K562 (cell line): ENCODE results near the gene LRP1B. TPM values are rescaled to one million over a fixed set of nuclear protein-coding genes. Genes with fewer than 3 reads are reported as not detected.

Experiments used
- ATAC-seq: fragments of 200-7000 bp; cut with Tn5 transposase; 3 replicates; pipeline ENCODE4 v1.9.1; 2020; ENCODE audit warnings: moderate library complexity
- BruUV-seq: library from RNA; stranded (reverse); fragments of 400-500 nt; replicated peaks from 2 replicates; lab custom pipeline; 2021; lab: Mats Ljungman, UMichigan
- CTCF ChIA-PET: fragments of 300-600 bp; formaldehyde crosslinking; extraction: SDS; loops from one replicate; lab custom pipeline; 2021; ENCODE audit warnings: low intra/inter-chr PET ratio; lab: Yijun Ruan, JAX
- POLR2A ChIA-PET: fragments of 300-600, 350-650 bp; sonication (Branson Sonifier 250); formaldehyde crosslinking; extraction: SDS; loops from one replicate; lab custom pipeline; 2021; ENCODE audit warnings: antibody characterized with exemption, inconsistent platforms; lab: Yijun Ruan, JAX
- DNase-seq, 4 experiments: peaks; one replicate each; pipeline versions ENCODE4 v3.0.0 to v3.0.0-alpha.2; 2011 to 2018; ENCODE audit warnings: low spot score in 3 of 4, mixed read lengths in 3 of 4; ENCODE audit errors: extremely low read depth in 1 of 4
- FAIRE-seq: peaks from 2 replicates; lab custom pipeline; 2011; peaks lifted over from hg19 to GRCh38; lab: Jason Lieb, UNC
- H2AFZ ChIP-seq: 2 replicates; pipeline ENCODE4 v1.6.0; 2011; ENCODE audit warnings: low read depth, low read length, control low read depth, inconsistent platforms
- H3K27ac ChIP-seq: fragments of 200-600 bp; 3 replicates; pipeline ENCODE4 v1.8.0; 2011; ENCODE audit warnings: low read depth, mild to moderate bottlenecking, control low read depth, inconsistent platforms, low read length, moderate library complexity, mixed read lengths; ENCODE audit errors: extremely low read depth
- H3K27me3 ChIP-seq, 2 experiments: fragments of 300-600 bp in 1 of 2; 2 replicates in 1 of 2; 3 replicates in 1 of 2; pipeline versions ENCODE4 v1.6.0 to v1.8.0; 2011; ENCODE audit warnings: inconsistent platforms in 2 of 2, low read length in 2 of 2, mild to moderate bottlenecking in 1 of 2, mixed read lengths in 1 of 2, moderate library complexity in 1 of 2; ENCODE audit not compliant: control insufficient read depth in 2 of 2, insufficient read depth in 2 of 2
- H3K36me3 ChIP-seq: fragments of 300-600 bp; 3 replicates; pipeline ENCODE4 v1.8.0; 2011; ENCODE audit warnings: mild to moderate bottlenecking, low read length, inconsistent platforms; ENCODE audit not compliant: control insufficient read depth, insufficient read depth
- H3K4me1 ChIP-seq, 2 experiments: fragments of 200-600 bp in 1 of 2; replicated peaks in 1 of 2; 2 replicates in 1 of 2; 3 replicates in 1 of 2; pipeline versions ENCODE4 v1.5.1 to v1.8.0; 2011; ENCODE audit warnings: inconsistent platforms in 2 of 2, low read length in 2 of 2, mild to moderate bottlenecking in 1 of 2, mixed read lengths in 1 of 2, moderate library complexity in 1 of 2; ENCODE audit not compliant: control insufficient read depth in 2 of 2, insufficient read depth in 2 of 2
- H3K4me2 ChIP-seq: 2 replicates; pipeline ENCODE4 v1.6.1; 2011; ENCODE audit warnings: low read length, control low read depth, inconsistent platforms, mixed read lengths; ENCODE audit not compliant: insufficient read depth
- H3K4me3 ChIP-seq: fragments of 200-600 bp; sonication (generic), shearing (Covaris generic); 2 replicates; pipeline ENCODE4 v1.5.1; 2016; ENCODE audit warnings: control low read depth, inconsistent platforms
- H3K79me2 ChIP-seq: fragments of 200-600 bp; 3 replicates; pipeline ENCODE4 v1.8.0; 2011; ENCODE audit warnings: low read length, inconsistent platforms; ENCODE audit not compliant: control insufficient read depth, insufficient read depth
- H3K9ac ChIP-seq, 2 experiments: 2 replicates each; pipeline versions ENCODE4 v1.6.0 to v1.6.1; 2011; ENCODE audit warnings: low read depth in 2 of 2, low read length in 2 of 2, control low read depth in 1 of 2, inconsistent platforms in 1 of 2, mild to moderate bottlenecking in 1 of 2, mixed read lengths in 1 of 2; ENCODE audit not compliant: insufficient read depth in 1 of 2
- H3K9me1 ChIP-seq: one replicate; pipeline ENCODE4 v1.6.0; 2011; ENCODE audit warnings: inconsistent platforms, mild to moderate bottlenecking, low read length, moderate library complexity; ENCODE audit not compliant: control insufficient read depth, insufficient read depth
- H3K9me3 ChIP-seq: replicated peaks from 2 replicates; pipeline ENCODE4 v1.5.1; 2011; ENCODE audit warnings: low read depth, low read length, inconsistent platforms; ENCODE audit not compliant: control insufficient read depth, insufficient read depth
- H4K20me1 ChIP-seq: replicated peaks from 2 replicates; pipeline ENCODE4 v1.6.1; 2011; ENCODE audit warnings: low read length, inconsistent platforms, mixed read lengths; ENCODE audit not compliant: control insufficient read depth, insufficient read depth
- C11orf30 ChIP-seq: fragments of 450-650 bp; IDR thresholded peaks from 2 replicates; pipeline ENCODE4 v1.6.1; 2016; ENCODE audit warnings: low read depth, mild to moderate bottlenecking
- ERF ChIP-seq: fragments of 450-650 bp; formaldehyde crosslinking; IDR thresholded peaks from 2 replicates; pipeline ENCODE4 v1.4.0; 2020; ENCODE audit warnings: mild to moderate bottlenecking, mixed read lengths
- ETS2 ChIP-seq: IDR thresholded peaks from 2 replicates; pipeline ENCODE4 v1.6.1; 2016; ENCODE audit warnings: borderline replicate concordance, missing genetic modification characterization, mild to moderate bottlenecking, moderate library complexity, missing compliant biosample characterization; ENCODE audit not compliant: poor library complexity, severe bottlenecking
- JUN ChIP-seq, 2 experiments: sonication (generic) in 1 of 2; formaldehyde crosslinking in 1 of 2; IDR thresholded peaks; 2 replicates each; pipeline versions ENCODE4 v1.6.1 to v1.8.0; 2012 to 2022; ENCODE audit warnings: borderline replicate concordance in 2 of 2, mild to moderate bottlenecking in 2 of 2, improper control_type of control experiment in 1 of 2, low read depth in 1 of 2, low read length in 1 of 2, missing genetic modification reagents in 1 of 2
- MXI1 ChIP-seq: IDR thresholded peaks from 2 replicates; pipeline ENCODE4 v1.6.1; 2011; ENCODE audit warnings: low read depth, mild to moderate bottlenecking, improper control_type of control experiment, low read length
- SIN3B ChIP-seq: fragments of 450-650 bp; IDR thresholded peaks from 2 replicates; pipeline ENCODE4 v1.6.1; 2017; ENCODE audit warnings: low read depth, mild to moderate bottlenecking, moderate library complexity
- SNRNP70 ChIP-seq: fragments of 200-400 bp; formaldehyde crosslinking; optimal IDR thresholded peaks from 2 replicates; pipeline ENCODE3; 2017; ENCODE audit warnings: low read depth, low read length
- SPI1 ChIP-seq: IDR thresholded peaks from 2 replicates; pipeline ENCODE4 v1.6.1; 2011; ENCODE audit warnings: low read depth, low read length, control low read depth, borderline replicate concordance
- ZNF253 ChIP-seq: fragments of 250-450 bp; sonication (Bioruptor Pico); conservative IDR thresholded peaks from 2 replicates; pipeline ENCODE4 v1.6.1; 2021; ENCODE audit warnings: mild to moderate bottlenecking
- ZNF316 ChIP-seq: fragments of 450-650 bp; IDR thresholded peaks from 2 replicates; pipeline ENCODE4 v1.6.1; 2016
- ZNF408 ChIP-seq: fragments of 250-450 bp; sonication (Bioruptor Pico); IDR thresholded peaks from 2 replicates; pipeline ENCODE4 v1.4.0; 2020; ENCODE audit warnings: low read depth, mild to moderate bottlenecking, moderate library complexity
- WGBS: fragments of 100-300 bp; shearing (Covaris generic); methylation state at CpG from one replicate; pipeline ENCODE4 v1.1.6; 2016; ENCODE audit warnings: low coverage, mixed read lengths; ENCODE audit not compliant: insufficient coverage; ENCODE audit errors: missing lambda C conversion rate; 5-methylcytosine and 5-hydroxymethylcytosine counted together
- in situ Hi-C: fragments of 300-500 bp; cut with MboI; formaldehyde crosslinking; loops from 4 replicates; pipeline ENCODE4 v1.15.0; 2018; ENCODE audit warnings: inconsistent platforms, mixed read lengths
- intact Hi-C: fragments of 100-400 bp; cut with micrococcal nuclease; formaldehyde crosslinking; loops from 2 replicates; pipeline ENCODE4 v1.14.2; 2022
- polyA plus RNA-seq, 8 experiments: library from polyadenylated mRNA; depleted of rRNA in 4 of 8; stranded (reverse) in 5 of 8; unstranded in 3 of 8; fragments of >200 nt; fragmentation: Nextera tagmentation in 2 of 8; fragmentation: Illumina TruSeq in 1 of 8; extraction: Ambion mirVana in 2 of 8; extraction: Trizol in 1 of 8; gene quantifications; 2 replicates each; pipeline versions ENCODE4 v1.2.1 to v1.2.3, GENCODE V29; 2011 to 2014; ENCODE audit warnings: inconsistent platforms in 1 of 8, missing spikeins in 1 of 8
- total RNA-seq, 7 experiments: library from RNA; depleted of rRNA in 6 of 7; stranded (reverse); fragments of >200 nt in 6 of 7; fragmentation: Illumina TruSeq in 2 of 7; extraction: Trizol in 2 of 7; gene quantifications; 2 replicates each; pipeline versions ENCODE4 v1.2.1 to v1.2.3, GENCODE V29; 2011 to 2021; ENCODE audit warnings: low replicate concordance in 1 of 7
- TF ChIP-seq, protein P1 (sequence below): fragments of 450-650 bp; conservative IDR thresholded peaks from 2 replicates; pipeline ENCODE4 v1.6.1; 2016; ENCODE audit warnings: missing genetic modification characterization, low read depth, mild to moderate bottlenecking, missing compliant biosample characterization, moderate library complexity
- TF ChIP-seq, protein P2 (sequence below): fragments of 450-650 bp; formaldehyde crosslinking; conservative IDR thresholded peaks from 2 replicates; pipeline ENCODE4 v1.4.0; 2022; ENCODE audit warnings: mild to moderate bottlenecking, missing genetic modification characterization
- TF ChIP-seq, protein P3 (sequence below): sonication (generic); formaldehyde crosslinking; IDR thresholded peaks from 2 replicates; pipeline ENCODE4 v1.8.0; 2022; ENCODE audit warnings: missing genetic modification reagents, mild to moderate bottlenecking, moderate library complexity, borderline replicate concordance

Gene LRP1B
- total and polyA plus RNA-seq, 9 of the 15 experiments (the other 6 are each of a cell fraction or from before 2014, with no cell fraction given) = not detected

- DNase-seq (no peak), FAIRE-seq (no peak), ATAC-seq (no peak)
- H4K20me1 ChIP-seq = no peaks in the 10 kb centered on the region
- no peak overlapping the region for H3K9ac ChIP-seq
- in situ Hi-C loops = no loop called here
- no peaks in the 10 kb centered on the region for H3K36me3 ChIP-seq
- no peaks in the 10 kb centered on the region for H3K9me3 ChIP-seq
- H2AFZ ChIP-seq = no peak overlapping the region
- H3K27me3 ChIP-seq = no peaks in the 10 kb centered on the region
- H3K27ac ChIP-seq = no peak overlapping the region
- no peak overlapping the region for H3K4me2 ChIP-seq
- no peak overlapping the region for H3K4me3 ChIP-seq
- H3K4me1 ChIP-seq = no peaks in the 10 kb centered on the region
- no TSS peak for BruUV-seq
- POLR2A ChIA-PET = interaction anchor here (0.6 kb wide), 1 partner anchor 32 kb away, joined by 4 read pairs; no protein-coding TSS in a partner anchor
- TF ChIP-seq C11orf30 (peak; percentile 24; the same call in 1 of the 2 replicates), ZNF316 (peak; percentile 45)
- TF ChIP-seq, protein P1, sequence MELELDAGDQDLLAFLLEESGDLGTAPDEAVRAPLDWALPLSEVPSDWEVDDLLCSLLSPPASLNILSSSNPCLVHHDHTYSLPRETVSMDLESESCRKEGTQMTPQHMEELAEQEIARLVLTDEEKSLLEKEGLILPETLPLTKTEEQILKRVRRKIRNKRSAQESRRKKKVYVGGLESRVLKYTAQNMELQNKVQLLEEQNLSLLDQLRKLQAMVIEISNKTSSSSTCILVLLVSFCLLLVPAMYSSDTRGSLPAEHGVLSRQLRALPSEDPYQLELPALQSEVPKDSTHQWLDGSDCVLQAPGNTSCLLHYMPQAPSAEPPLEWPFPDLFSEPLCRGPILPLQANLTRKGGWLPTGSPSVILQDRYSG (tag) = no peak
- TF ChIP-seq, all 486 proteins: peak for 2
- CTCF ChIA-PET = no interaction called here
- H3K79me2 ChIP-seq = no peaks in the 10 kb centered on the region
- H3K9me1 ChIP-seq = no peaks in the 10 kb centered on the region
- intact Hi-C loops = no loop called here
Measured at GRCh38 chr2:141464995-141465394, 665.8 kb downstream of the LRP1B start.

DNA sequence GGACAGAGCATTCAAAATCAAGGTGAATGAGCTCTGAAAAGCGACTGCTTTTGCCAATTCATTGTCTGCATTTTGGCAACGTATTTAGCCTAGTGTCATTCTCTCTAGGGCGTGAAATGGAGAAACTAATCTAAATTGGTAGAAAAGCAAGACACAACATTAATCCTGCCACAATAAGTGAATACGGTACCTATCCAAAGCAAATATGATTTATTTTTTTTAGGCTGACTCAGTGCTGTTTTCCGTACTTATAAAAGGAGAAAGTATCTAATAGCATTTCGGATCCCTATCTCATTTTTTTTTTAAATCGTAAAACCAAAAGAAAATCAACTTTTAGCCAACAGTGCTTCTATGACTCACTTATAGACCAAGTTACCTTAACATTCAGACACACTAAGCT is 672.5 kb downstream of the LRP1B start:
- H2AFZ ChIP-seq = no peak overlapping the region
- H3K36me3 ChIP-seq = no peaks in the 10 kb centered on the region
- 2% methylated on average over 7 of the region's 7 CpGs for WGBS
- FAIRE-seq (no peak), ATAC-seq (no peak), DNase-seq (no peak)
- intact Hi-C loops (no loop called here), in situ Hi-C loops (no loop called here)
- no peaks in the 10 kb centered on the region for H3K9me1 ChIP-seq
- H3K79me2 ChIP-seq = no peaks in the 10 kb centered on the region
- BruUV-seq = no TSS peak
- H3K4me3 ChIP-seq = no peak overlapping the region
- H3K9ac ChIP-seq = no peak overlapping the region
- H3K4me2 ChIP-seq = no peak overlapping the region
- CTCF ChIA-PET = no interaction called here
- POLR2A ChIA-PET = no interaction called here
- H3K9me3 ChIP-seq = no peaks in the 10 kb centered on the region
- no peaks in the 10 kb centered on the region for H3K27me3 ChIP-seq
- no peaks in the 10 kb centered on the region for H3K4me1 ChIP-seq
- no peak overlapping the region for H3K27ac ChIP-seq
- H4K20me1 ChIP-seq = no peaks in the 10 kb centered on the region
- no peak for TF ChIP-seq ETS2 (tag)
- TF ChIP-seq, protein P2, sequence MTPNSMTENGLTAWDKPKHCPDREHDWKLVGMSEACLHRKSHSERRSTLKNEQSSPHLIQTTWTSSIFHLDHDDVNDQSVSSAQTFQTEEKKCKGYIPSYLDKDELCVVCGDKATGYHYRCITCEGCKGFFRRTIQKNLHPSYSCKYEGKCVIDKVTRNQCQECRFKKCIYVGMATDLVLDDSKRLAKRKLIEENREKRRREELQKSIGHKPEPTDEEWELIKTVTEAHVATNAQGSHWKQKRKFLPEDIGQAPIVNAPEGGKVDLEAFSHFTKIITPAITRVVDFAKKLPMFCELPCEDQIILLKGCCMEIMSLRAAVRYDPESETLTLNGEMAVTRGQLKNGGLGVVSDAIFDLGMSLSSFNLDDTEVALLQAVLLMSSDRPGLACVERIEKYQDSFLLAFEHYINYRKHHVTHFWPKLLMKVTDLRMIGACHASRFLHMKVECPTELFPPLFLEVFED (CRISPR knock-in tag) = no peak
- TF ChIP-seq MXI1 = no peak
- no peak for TF ChIP-seq ZNF253 (CRISPR knock-in tag)
- TF ChIP-seq JUN (IDR thresholded peaks at IDR 0.05; ENCODE audit: borderline replicate concordance, low read depth, low read length) = no peak
- no peak for TF ChIP-seq JUN (CRISPR knock-in tag; IDR thresholded peaks at IDR 0.05; ENCODE audit: borderline replicate concordance)
- TF ChIP-seq ZNF408 (CRISPR knock-in tag) = no peak
- TF ChIP-seq SPI1 = no peak
- TF ChIP-seq, protein P3, sequence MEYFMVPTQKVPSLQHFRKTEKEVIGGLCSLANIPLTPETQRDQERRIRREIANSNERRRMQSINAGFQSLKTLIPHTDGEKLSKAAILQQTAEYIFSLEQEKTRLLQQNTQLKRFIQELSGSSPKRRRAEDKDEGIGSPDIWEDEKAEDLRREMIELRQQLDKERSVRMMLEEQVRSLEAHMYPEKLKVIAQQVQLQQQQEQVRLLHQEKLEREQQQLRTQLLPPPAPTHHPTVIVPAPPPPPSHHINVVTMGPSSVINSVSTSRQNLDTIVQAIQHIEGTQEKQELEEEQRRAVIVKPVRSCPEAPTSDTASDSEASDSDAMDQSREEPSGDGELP (CRISPR knock-in tag) = no peak
- TF ChIP-seq SIN3B = no peak
- no peak for TF ChIP-seq ERF (CRISPR knock-in tag)
- TF ChIP-seq SNRNP70 = no peak
